WTC11 (cell line): ENCODE measurements around the gene BTBD1. TPM values are rescaled to one million over a fixed set of nuclear protein-coding genes. Genes with fewer than 3 reads are reported as not detected.

Experiments
- ATAC-seq: fragments of 200-7000 bp; cut with Tn5 transposase; 2 replicates; pipeline ENCODE4 v1.10.0; 2021; ENCODE audit warnings: mild to moderate bottlenecking, moderate library complexity
- CTCF ChIA-PET: fragments of 300-600 bp; sonication (Branson Sonifier 250); formaldehyde crosslinking; loops from one replicate; lab custom pipeline; 2021; ENCODE audit warnings: antibody characterized with exemption; lab: Charles Lee
- POLR2A ChIA-PET: fragments of 350-600 bp; sonication (Branson Sonifier 250); formaldehyde crosslinking; loops from one replicate; lab custom pipeline; 2021; ENCODE audit warnings: antibody characterized with exemption; lab: Charles Lee
- DNase-seq: peaks from one replicate; pipeline ENCODE4 v3.0.0; 2021; ENCODE audit warnings: low spot score
- H3K27ac Mint-ChIP-seq: 2 replicates; pipeline ENCODE4 v1.8.0; 2021; ENCODE audit warnings: mixed read lengths
- H3K27me3 Mint-ChIP-seq: 2 replicates; pipeline ENCODE4 v1.8.0; 2021; ENCODE audit warnings: low read depth, mild to moderate bottlenecking, moderate library complexity, mixed read lengths
- H3K36me3 Mint-ChIP-seq: 2 replicates; pipeline ENCODE4 v1.8.0; 2021; ENCODE audit warnings: mixed read lengths
- H3K4me1 Mint-ChIP-seq: 2 replicates; pipeline ENCODE4 v1.8.0; 2022; ENCODE audit warnings: mixed read lengths
- H3K4me3 Mint-ChIP-seq: 2 replicates; pipeline ENCODE4 v1.8.0; 2021; ENCODE audit warnings: mild to moderate bottlenecking, moderate library complexity, mixed read lengths
- H3K9me3 Mint-ChIP-seq: 2 replicates; pipeline ENCODE4 v1.8.0; 2021; ENCODE audit warnings: mixed read lengths
- CDX4 ChIP-seq: fragments of 250-450 bp; sonication (Bioruptor Pico); IDR thresholded peaks from 2 replicates; pipeline ENCODE4 v1.9.0; 2021; ENCODE audit warnings: moderate library complexity, mild to moderate bottlenecking, inconsistent platforms, borderline replicate concordance
- CREB1 ChIP-seq: sonication (generic); formaldehyde crosslinking; IDR thresholded peaks from 2 replicates; pipeline ENCODE4 v1.8.0; 2023; ENCODE audit warnings: mild to moderate bottlenecking, missing genetic modification reagents
- E2F4 ChIP-seq: sonication (generic); formaldehyde crosslinking; IDR thresholded peaks from 2 replicates; pipeline ENCODE4 v1.8.1; 2022; ENCODE audit warnings: low read depth, mild to moderate bottlenecking, moderate library complexity, missing genetic modification reagents, borderline replicate concordance
- ELF4 ChIP-seq: sonication (generic); formaldehyde crosslinking; IDR thresholded peaks from 2 replicates; pipeline ENCODE4 v1.8.1; 2022; ENCODE audit warnings: low read depth, mild to moderate bottlenecking, moderate library complexity, missing genetic modification reagents
- EMX1 ChIP-seq: fragments of 250-450 bp; sonication (Bioruptor Pico); IDR thresholded peaks from 2 replicates; pipeline ENCODE4 v1.8.0; 2021; ENCODE audit warnings: mild to moderate bottlenecking
- ESRRA ChIP-seq: sonication (generic); formaldehyde crosslinking; IDR thresholded peaks from 2 replicates; pipeline ENCODE4 v1.8.1; 2022; ENCODE audit warnings: mild to moderate bottlenecking, missing genetic modification reagents, borderline replicate concordance
- ETV6 ChIP-seq: sonication (generic); formaldehyde crosslinking; IDR thresholded peaks from 2 replicates; pipeline ENCODE4 v1.8.1; 2022; ENCODE audit warnings: mild to moderate bottlenecking, missing genetic modification reagents
- GABPB1 ChIP-seq: sonication (generic); formaldehyde crosslinking; IDR thresholded peaks from 2 replicates; pipeline ENCODE4 v1.8.1; 2023; ENCODE audit warnings: mild to moderate bottlenecking, missing genetic modification reagents
- GRHL2 ChIP-seq: fragments of 250-450 bp; sonication (Bioruptor Pico); IDR thresholded peaks from 2 replicates; pipeline ENCODE4 v1.8.0; 2022; ENCODE audit warnings: mild to moderate bottlenecking, moderate library complexity; ENCODE audit not compliant: insufficient replicate concordance, severe bottlenecking
- GTF2I ChIP-seq: fragments of 250-450 bp; sonication (Bioruptor Pico); conservative IDR thresholded peaks from 2 replicates; pipeline ENCODE4 v1.4.0; 2021; ENCODE audit warnings: mild to moderate bottlenecking
- IRF1 ChIP-seq: sonication (generic); formaldehyde crosslinking; IDR thresholded peaks from 2 replicates; pipeline ENCODE4 v1.8.0; 2023; ENCODE audit warnings: missing genetic modification reagents
- IRF2 ChIP-seq: sonication (generic); formaldehyde crosslinking; IDR thresholded peaks from 2 replicates; pipeline ENCODE4 v1.8.0; 2022; ENCODE audit warnings: low read depth, missing genetic modification reagents, borderline replicate concordance
- JAZF1 ChIP-seq: fragments of 250-450 bp; sonication (Bioruptor Pico); IDR thresholded peaks from 2 replicates; pipeline ENCODE4 v1.9.0; 2021; ENCODE audit warnings: moderate library complexity, mild to moderate bottlenecking, inconsistent platforms
- JUN ChIP-seq: sonication (generic); formaldehyde crosslinking; IDR thresholded peaks from 2 replicates; pipeline ENCODE4 v1.8.0; 2023; ENCODE audit warnings: mild to moderate bottlenecking, missing genetic modification reagents
- NR1H2 ChIP-seq: sonication (generic); formaldehyde crosslinking; IDR thresholded peaks from 2 replicates; pipeline ENCODE4 v1.9.0; 2021; ENCODE audit warnings: mild to moderate bottlenecking, moderate library complexity, missing genetic modification reagents
- NR2C2 ChIP-seq: sonication (generic); formaldehyde crosslinking; IDR thresholded peaks from 2 replicates; pipeline ENCODE4 v1.8.0; 2022; ENCODE audit warnings: mild to moderate bottlenecking, missing genetic modification reagents
- SMAD4 ChIP-seq: sonication (generic); formaldehyde crosslinking; IDR thresholded peaks from 2 replicates; pipeline ENCODE4 v1.8.0; 2022; ENCODE audit warnings: mild to moderate bottlenecking, missing genetic modification reagents
- TEAD1 ChIP-seq: sonication (generic); formaldehyde crosslinking; IDR thresholded peaks from 2 replicates; pipeline ENCODE4 v1.8.0; 2022; ENCODE audit warnings: mild to moderate bottlenecking, missing genetic modification reagents
- USF1 ChIP-seq: sonication (generic); formaldehyde crosslinking; IDR thresholded peaks from 2 replicates; pipeline ENCODE4 v1.8.0; 2022; ENCODE audit warnings: mild to moderate bottlenecking, missing genetic modification reagents
- USF2 ChIP-seq: sonication (generic); formaldehyde crosslinking; IDR thresholded peaks from 2 replicates; pipeline ENCODE4 v1.8.1; 2023; ENCODE audit warnings: mild to moderate bottlenecking, missing genetic modification reagents, moderate library complexity
- ZNF138 ChIP-seq: sonication (generic); formaldehyde crosslinking; conservative IDR thresholded peaks from 2 replicates; pipeline ENCODE4 v1.8.1; 2022; ENCODE audit warnings: mild to moderate bottlenecking, moderate library complexity, missing genetic modification reagents
- ZNF219 ChIP-seq: sonication (generic); formaldehyde crosslinking; IDR thresholded peaks from 2 replicates; pipeline ENCODE4 v1.8.0; 2023; ENCODE audit warnings: missing genetic modification reagents, mild to moderate bottlenecking, borderline replicate concordance
- ZNF281 ChIP-seq: sonication (generic); formaldehyde crosslinking; IDR thresholded peaks from 2 replicates; pipeline ENCODE4 v1.8.0; 2023; ENCODE audit warnings: mild to moderate bottlenecking, missing genetic modification reagents
- ZNF317 ChIP-seq: sonication (generic); formaldehyde crosslinking; IDR thresholded peaks from 2 replicates; pipeline ENCODE4 v1.8.1; 2023; ENCODE audit warnings: low read depth, mild to moderate bottlenecking, moderate library complexity, missing genetic modification reagents, borderline replicate concordance
- ZNF423 ChIP-seq: fragments of 250-450 bp; sonication (Bioruptor Pico); IDR thresholded peaks from 2 replicates; pipeline ENCODE4 v2.1.2; 2022; ENCODE audit warnings: mild to moderate bottlenecking, moderate library complexity
- ZNF425 ChIP-seq: fragments of 250-450 bp; sonication (Bioruptor Pico); conservative IDR thresholded peaks from 2 replicates; pipeline ENCODE4 v1.9.0; 2021; ENCODE audit warnings: mild to moderate bottlenecking
- total RNA-seq: library from RNA; stranded (reverse); gene quantifications from 3 replicates; pipeline ENCODE4 v1.2.3, GENCODE V29; 2021

BTBD1 gene
- total RNA-seq, 1 experiment from 2014 or later: 39.6 TPM

- POLR2A ChIA-PET: no interaction called here
- Mint-ChIP-seq H3K4me1 (no peaks in the 10 kb centered on the region), H3K9me3 (no peaks in the 10 kb centered on the region), H3K27me3 (no peaks in the 10 kb centered on the region)
- TF ChIP-seq GTF2I (CRISPR knock-in tag) (no peak), SMAD4 (no peak), ELF4 (CRISPR knock-in tag) (no peak), USF1 (CRISPR knock-in tag) (no peak), NR2C2 (CRISPR knock-in tag) (no peak), JAZF1 (no peak), USF2 (no peak), JUN (CRISPR knock-in tag) (no peak), IRF1 (CRISPR knock-in tag) (no peak), CDX4 (CRISPR knock-in tag) (no peak), ZNF317 (no peak), NR1H2 (CRISPR knock-in tag) (no peak), GRHL2 (no peak)
- TF ChIP-seq, all 79 proteins: peak for 0
- DNase-seq (no peak), ATAC-seq (no peak)
- H3K36me3 Mint-ChIP-seq: peaks cover 47% of the 10 kb centered on the region
- CTCF ChIA-PET: no interaction called here
- no peak overlapping the region for H3K27ac Mint-ChIP-seq
- H3K4me3 Mint-ChIP-seq: no peak overlapping the region
Measured at GRCh38 chr15:83046558-83047127, 20.4 kb downstream of the BTBD1 start.

- Mint-ChIP-seq H3K27ac (no peak overlapping the region), H3K4me3 (no peak overlapping the region), H3K9me3 (no peaks in the 10 kb centered on the region), H3K4me1 (no peaks in the 10 kb centered on the region), H3K27me3 (no peaks in the 10 kb centered on the region), H3K36me3 (peaks cover 61% of the 10 kb centered on the region)
- TF ChIP-seq ETV6 (CRISPR knock-in tag): no peak
- DNase-seq: no peak
- ChIA-PET CTCF (no interaction called here), POLR2A (no interaction called here)
- no peak for ATAC-seq
Measured at GRCh38 chr15:83044156-83044555, 22.9 kb downstream of the BTBD1 start.

- no peaks in the 10 kb centered on the region for H3K27me3 Mint-ChIP-seq
- no peak overlapping the region for H3K4me3 Mint-ChIP-seq
- H3K27ac Mint-ChIP-seq: no peak overlapping the region
- H3K9me3 Mint-ChIP-seq: no peaks in the 10 kb centered on the region
- POLR2A ChIA-PET: interaction anchor here (0.6 kb wide), 1 partner anchor 169 kb away, joined by 3 read pairs; no protein-coding TSS in a partner anchor
- ATAC-seq (no peak), DNase-seq (no peak)
- CTCF ChIA-PET: no interaction called here
- no peaks in the 10 kb centered on the region for H3K4me1 Mint-ChIP-seq
- H3K36me3 Mint-ChIP-seq: peaks cover 45% of the 10 kb centered on the region
- TF ChIP-seq ZNF138 (CRISPR knock-in tag) (no peak), ZNF281 (CRISPR knock-in tag) (no peak), ESRRA (CRISPR knock-in tag) (no peak), EMX1 (CRISPR knock-in tag) (no peak), ZNF423 (CRISPR knock-in tag) (no peak), IRF2 (CRISPR knock-in tag) (no peak), TEAD1 (no peak), GABPB1 (no peak), E2F4 (CRISPR knock-in tag) (no peak), ZNF219 (CRISPR knock-in tag) (no peak), ZNF425 (CRISPR knock-in tag) (no peak), CREB1 (no peak)
Measured at GRCh38 chr15:83039206-83039605, 27.8 kb downstream of the BTBD1 start.
